ENCODE data around the gene HLA-DPB1. TPM values are rescaled to one million over a fixed set of nuclear protein-coding genes. Genes with fewer than 3 reads are reported as not detected.

HLA-DPB1 gene
- total and polyA plus RNA-seq, 9 of the 15 experiments (the other 6 are each of a cell fraction or from before 2014, with no cell fraction given), result 0.07 to 1.2 (median 0.51) TPM

DNA sequence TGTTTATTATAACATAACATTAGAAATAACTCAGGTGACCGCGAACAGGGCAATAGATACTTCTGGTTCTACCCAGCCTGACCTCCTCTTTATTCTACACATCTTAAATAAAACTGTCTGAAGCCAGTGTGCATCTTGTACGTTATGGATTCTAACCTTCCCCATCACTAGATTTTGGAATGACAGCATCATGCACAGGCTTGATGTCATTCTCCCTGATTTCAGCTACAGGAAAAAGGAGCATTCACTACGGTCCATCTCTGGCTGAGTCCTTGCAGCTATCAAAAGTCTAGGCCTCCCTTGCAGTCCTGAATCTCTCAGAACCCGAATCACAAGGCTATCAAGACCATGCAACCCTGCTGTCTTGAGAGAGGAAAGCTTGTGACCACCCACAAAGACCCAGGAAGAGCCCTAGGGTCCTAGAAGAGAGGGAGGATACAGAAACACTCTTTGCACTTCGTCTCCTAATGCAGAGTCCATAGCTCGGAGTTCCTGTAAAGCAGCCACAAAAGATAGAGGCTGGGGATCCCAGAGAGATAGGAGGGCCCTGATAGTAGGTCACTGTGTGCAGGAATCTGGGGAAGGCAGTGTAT, 3.2 kb upstream of the HLA-DPB1 start:
- no TSS peak for BruUV-seq (replicated peaks)

More for the DNA sequence above, 3.2 kb upstream of the HLA-DPB1 start:
- no peak for DNase-seq (ENCODE audit: extremely low read depth in 1 of 4, low spot score in 3 of 4)
- intact Hi-C loops (cut with micrococcal nuclease) (no loop called here), in situ Hi-C loops (cut with MboI) (no loop called here)
- Histone ChIP-seq H3K9ac (ENCODE audit: insufficient read depth in 1 of 2, low read depth in 2 of 2, low read length in 2 of 2) (no peak overlapping the region), H3K9me1 (ENCODE audit: control insufficient read depth, insufficient read depth, low read length) (no peaks in the 10 kb centered on the region), H3K4me2 (ENCODE audit: insufficient read depth, low read length) (no peak overlapping the region), H3K27me3 (ENCODE audit: control insufficient read depth in 2 of 2, insufficient read depth in 2 of 2, low read length in 2 of 2) (peaks cover 8 to 29% of the 10 kb centered on the region in 2 experiments; a peak in 3 of 5 replicates), H3K79me2 (ENCODE audit: control insufficient read depth, insufficient read depth, low read length) (no peaks in the 10 kb centered on the region), H3K4me1 (replicated peaks in 1 of 2; ENCODE audit: control insufficient read depth in 2 of 2, insufficient read depth in 2 of 2, low read length in 2 of 2) (no peaks in the 10 kb centered on the region; a peak in 1 of 5 replicates), H3K36me3 (ENCODE audit: control insufficient read depth, insufficient read depth, low read length) (no peaks in the 10 kb centered on the region), H3K4me3 (no peak overlapping the region), H2AFZ (ENCODE audit: low read depth, low read length) (no peak overlapping the region), H3K9me3 (replicated peaks; ENCODE audit: control insufficient read depth, insufficient read depth, low read depth, low read length) (no peaks in the 10 kb centered on the region), H4K20me1 (replicated peaks; ENCODE audit: control insufficient read depth, insufficient read depth, low read length) (no peaks in the 10 kb centered on the region), H3K27ac (ENCODE audit: extremely low read depth, low read depth, low read length) (no peak overlapping the region)
- FAIRE-seq, result no peak
- ATAC-seq, result no peak
- ChIA-PET POLR2A (interaction anchor here (0.6 to 1.0 kb wide), 2 partner anchors 176 to 575 kb away, joined by 3 to 4 read pairs; no protein-coding TSS in a partner anchor), CTCF (ENCODE audit: low intra/inter-chr PET ratio) (interaction anchor here (0.7 kb wide), 1 partner anchor 57 kb away, joined by 3 read pairs; no protein-coding TSS in a partner anchor)
- WGBS (ENCODE audit: insufficient coverage, low coverage, missing lambda C conversion rate), result 0% methylated on average over 7 of the region's 7 CpGs
- TF ChIP-seq KDM5B (IDR thresholded peaks at IDR 0.05; ENCODE audit: insufficient replicate concordance, low read depth, low read length) (no peak), CCAR2 (IDR thresholded peaks at IDR 0.05; ENCODE audit: low read depth, low read length) (no peak), POLR2H (tag; IDR thresholded peaks at IDR 0.05; ENCODE audit: low read depth) (no peak), PHB (CRISPR knock-in tag; IDR thresholded peaks at IDR 0.05) (no peak), RB1 (IDR thresholded peaks at IDR 0.05; ENCODE audit: low read depth) (no peak), TEAD4 (IDR thresholded peaks at IDR 0.05; ENCODE audit: low read length) (no peak), TEAD4 (CRISPR knock-in tag; IDR thresholded peaks at IDR 0.05; ENCODE audit: borderline replicate concordance) (no peak)
- TF ChIP-seq, protein P1, sequence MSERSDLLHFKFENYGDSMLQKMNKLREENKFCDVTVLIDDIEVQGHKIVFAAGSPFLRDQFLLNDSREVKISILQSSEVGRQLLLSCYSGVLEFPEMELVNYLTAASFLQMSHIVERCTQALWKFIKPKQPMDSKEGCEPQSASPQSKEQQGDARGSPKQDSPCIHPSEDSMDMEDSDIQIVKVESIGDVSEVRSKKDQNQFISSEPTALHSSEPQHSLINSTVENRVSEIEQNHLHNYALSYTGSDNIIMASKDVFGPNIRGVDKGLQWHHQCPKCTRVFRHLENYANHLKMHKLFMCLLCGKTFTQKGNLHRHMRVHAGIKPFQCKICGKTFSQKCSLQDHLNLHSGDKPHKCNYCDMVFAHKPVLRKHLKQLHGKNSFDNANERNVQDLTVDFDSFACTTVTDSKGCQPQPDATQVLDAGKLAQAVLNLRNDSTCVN (CRISPR knock-in tag; IDR thresholded peaks at IDR 0.05), result no peak
- TF ChIP-seq, protein P2, sequence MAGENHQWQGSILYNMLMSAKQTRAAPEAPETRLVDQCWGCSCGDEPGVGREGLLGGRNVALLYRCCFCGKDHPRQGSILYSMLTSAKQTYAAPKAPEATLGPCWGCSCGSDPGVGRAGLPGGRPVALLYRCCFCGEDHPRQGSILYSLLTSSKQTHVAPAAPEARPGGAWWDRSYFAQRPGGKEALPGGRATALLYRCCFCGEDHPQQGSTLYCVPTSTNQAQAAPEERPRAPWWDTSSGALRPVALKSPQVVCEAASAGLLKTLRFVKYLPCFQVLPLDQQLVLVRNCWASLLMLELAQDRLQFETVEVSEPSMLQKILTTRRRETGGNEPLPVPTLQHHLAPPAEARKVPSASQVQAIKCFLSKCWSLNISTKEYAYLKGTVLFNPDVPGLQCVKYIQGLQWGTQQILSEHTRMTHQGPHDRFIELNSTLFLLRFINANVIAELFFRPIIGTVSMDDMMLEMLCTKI (IDR thresholded peaks at IDR 0.05; ENCODE audit: partially characterized antibody), result no peak

Data from K562 (cell line).